ENCODE results near the gene TGFBR3L. TPM values are rescaled to one million over a fixed set of nuclear protein-coding genes. Genes with fewer than 3 reads are reported as not detected.
A peak's percentile ranks its signal among the peaks of the same experiment; 100 is the strongest.

Gene TGFBR3L
- total and polyA plus RNA-seq, 2 of the 13 experiments (the other 11 are each of a cell fraction or from before 2014, with no cell fraction given), result 0.20 to 1.0 TPM

DNA sequence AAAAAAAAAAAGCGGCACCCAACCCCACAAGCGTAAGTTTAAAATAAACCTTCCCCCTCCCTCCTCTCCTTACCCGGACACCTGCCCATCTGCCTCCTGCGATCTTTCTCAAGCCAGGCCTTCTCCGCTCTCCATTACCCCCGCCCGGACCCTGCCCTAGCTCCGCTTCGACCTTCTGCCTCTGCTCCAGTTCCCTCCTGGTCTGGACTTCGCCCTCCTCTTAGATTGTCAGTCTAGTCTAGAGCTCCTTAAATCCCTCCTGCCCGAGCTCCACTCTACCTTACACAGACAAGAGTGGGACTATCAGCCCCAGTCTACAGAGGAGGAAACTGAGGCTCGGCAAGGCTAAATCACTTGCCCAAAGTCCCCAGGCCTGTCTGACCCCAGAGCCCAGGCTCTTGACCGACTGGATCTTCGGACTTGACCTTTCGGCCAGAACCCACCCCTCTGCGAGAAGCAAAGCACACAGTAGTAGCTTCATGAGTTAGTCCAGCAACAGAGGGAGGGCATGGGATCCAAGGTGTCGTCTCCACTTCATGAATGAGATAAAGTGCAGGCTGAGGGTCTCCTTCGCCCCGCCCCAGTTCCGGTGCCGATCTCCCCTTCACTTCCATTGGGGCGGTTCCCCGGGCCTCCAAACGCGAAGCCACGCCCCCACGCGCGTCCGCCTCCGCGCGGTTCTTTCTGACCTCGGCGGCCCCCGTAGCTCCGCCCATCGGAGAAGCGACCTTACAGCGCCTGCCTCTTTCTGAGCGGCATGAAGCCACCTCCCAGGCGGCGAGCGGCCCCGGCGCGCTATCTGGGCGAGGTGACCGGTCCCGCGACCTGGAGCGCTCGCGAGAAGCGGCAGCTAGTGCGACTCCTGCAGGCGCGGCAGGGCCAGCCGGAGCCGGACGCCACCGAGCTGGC lies 5.2 kb downstream of the TGFBR3L start, which contains the start of gene SNAPC2 (continued):
- TF ChIP-seq, protein P1, sequence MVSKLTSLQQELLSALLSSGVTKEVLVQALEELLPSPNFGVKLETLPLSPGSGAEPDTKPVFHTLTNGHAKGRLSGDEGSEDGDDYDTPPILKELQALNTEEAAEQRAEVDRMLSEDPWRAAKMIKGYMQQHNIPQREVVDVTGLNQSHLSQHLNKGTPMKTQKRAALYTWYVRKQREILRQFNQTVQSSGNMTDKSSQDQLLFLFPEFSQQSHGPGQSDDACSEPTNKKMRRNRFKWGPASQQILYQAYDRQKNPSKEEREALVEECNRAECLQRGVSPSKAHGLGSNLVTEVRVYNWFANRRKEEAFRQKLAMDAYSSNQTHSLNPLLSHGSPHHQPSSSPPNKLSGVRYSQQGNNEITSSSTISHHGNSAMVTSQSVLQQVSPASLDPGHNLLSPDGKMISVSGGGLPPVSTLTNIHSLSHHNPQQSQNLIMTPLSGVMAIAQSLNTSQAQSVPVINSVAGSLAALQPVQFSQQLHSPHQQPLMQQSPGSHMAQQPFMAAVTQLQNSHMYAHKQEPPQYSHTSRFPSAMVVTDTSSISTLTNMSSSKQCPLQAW (CRISPR knock-in tag; IDR thresholded peaks at IDR 0.05), result peak; percentile 78; the same call in 1 of the 2 replicates
- TF ChIP-seq ZFX (CRISPR knock-in tag; IDR thresholded peaks at IDR 0.05; ENCODE audit: low read depth) (peak; percentile 87), ERF (CRISPR knock-in tag; IDR thresholded peaks at IDR 0.05) (peak; percentile 44; the same call in 1 of the 2 replicates), SMARCC2 (IDR thresholded peaks at IDR 0.05) (no peak), ZMAT3 (CRISPR knock-in tag; conservative IDR thresholded peaks at IDR 0.05) (peak; percentile 74; the same call in 1 of the 2 replicates), NFYB (CRISPR knock-in tag; IDR thresholded peaks at IDR 0.05) (peak; percentile 43), KLF12 (CRISPR knock-in tag; IDR thresholded peaks at IDR 0.05; ENCODE audit: borderline replicate concordance) (0 out of 2 replicates have a peak, but pooled peaks have one; percentile 79), LBX2 (CRISPR knock-in tag; IDR thresholded peaks at IDR 0.05; ENCODE audit: borderline replicate concordance) (no peak), SRY (CRISPR knock-in tag; IDR thresholded peaks at IDR 0.05) (no peak), ZNF264 (CRISPR knock-in tag; IDR thresholded peaks at IDR 0.05) (peak; percentile 66; the same call in 1 of the 2 replicates), ZNF441 (CRISPR knock-in tag; IDR thresholded peaks at IDR 0.05; ENCODE audit: borderline replicate concordance) (peak; percentile 55; the same call in 1 of the 2 replicates), ZFP36 (IDR thresholded peaks at IDR 0.05; ENCODE audit: borderline replicate concordance, low read depth, low read length, partially characterized antibody) (no peak), ZNF547 (CRISPR knock-in tag; IDR thresholded peaks at IDR 0.05) (peak; percentile 40; the same call in 1 of the 2 replicates), NR2F1 (CRISPR knock-in tag; IDR thresholded peaks at IDR 0.05) (peak; percentile 4 to 42; a peak in 1 of 4 replicates), ZBTB38 (CRISPR knock-in tag; IDR thresholded peaks at IDR 0.05) (peak; percentile 28; the same call in 1 of the 2 replicates), ZNF614 (CRISPR knock-in tag; IDR thresholded peaks at IDR 0.05; ENCODE audit: borderline replicate concordance) (peak; percentile 91; the same call in 1 of the 2 replicates), EED (CRISPR knock-in tag; IDR thresholded peaks at IDR 0.05) (no peak), ZNF589 (CRISPR knock-in tag; conservative IDR thresholded peaks at IDR 0.05) (0 out of 2 replicates have a peak, but pooled peaks have one; percentile 16), SNRNP70 (IDR thresholded peaks at IDR 0.05; ENCODE audit: low read depth, low read length) (no peak), ZNF326 (CRISPR knock-in tag; IDR thresholded peaks at IDR 0.05; ENCODE audit: borderline replicate concordance) (no peak), NR3C1 (CRISPR knock-in tag; IDR thresholded peaks at IDR 0.05) (no peak), CBX1 (IDR thresholded peaks at IDR 0.05; ENCODE audit: low read depth) (peak; percentile 17), ZSCAN20 (CRISPR knock-in tag; IDR thresholded peaks at IDR 0.05; ENCODE audit: borderline replicate concordance) (peak; percentile 78; the same call in 1 of the 2 replicates), TCF12 (IDR thresholded peaks at IDR 0.05) (no peak), TCF12 (CRISPR knock-in tag; IDR thresholded peaks at IDR 0.05) (no peak)
- TF ChIP-seq, protein P2, sequence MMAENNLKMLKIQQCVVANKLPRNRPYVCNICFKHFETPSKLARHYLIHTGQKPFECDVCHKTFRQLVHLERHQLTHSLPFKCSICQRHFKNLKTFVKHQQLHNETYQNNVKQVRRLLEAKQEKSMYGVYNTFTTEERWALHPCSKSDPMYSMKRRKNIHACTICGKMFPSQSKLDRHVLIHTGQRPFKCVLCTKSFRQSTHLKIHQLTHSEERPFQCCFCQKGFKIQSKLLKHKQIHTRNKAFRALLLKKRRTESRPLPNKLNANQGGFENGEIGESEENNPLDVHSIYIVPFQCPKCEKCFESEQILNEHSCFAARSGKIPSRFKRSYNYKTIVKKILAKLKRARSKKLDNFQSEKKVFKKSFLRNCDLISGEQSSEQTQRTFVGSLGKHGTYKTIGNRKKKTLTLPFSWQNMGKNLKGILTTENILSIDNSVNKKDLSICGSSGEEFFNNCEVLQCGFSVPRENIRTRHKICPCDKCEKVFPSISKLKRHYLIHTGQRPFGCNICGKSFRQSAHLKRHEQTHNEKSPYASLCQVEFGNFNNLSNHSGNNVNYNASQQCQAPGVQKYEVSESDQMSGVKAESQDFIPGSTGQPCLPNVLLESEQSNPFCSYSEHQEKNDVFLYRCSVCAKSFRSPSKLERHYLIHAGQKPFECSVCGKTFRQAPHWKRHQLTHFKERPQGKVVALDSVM (CRISPR knock-in tag; IDR thresholded peaks at IDR 0.05), result peak; percentile 56; the same call in 1 of the 2 replicates

Measured in HepG2 (cell line).